ENCODE results near the gene TFF1.
A peak's percentile ranks its signal among the peaks of the same experiment; 100 is the strongest.

TFF1 gene

GRCh38 chr21:42398436-42399028 lies 32.2 kb upstream of the TFF1 start:
- DNase-seq (ENCODE audit: low spot score): no peak

- no peak for DNase-seq (ENCODE audit: low spot score)
Measured at GRCh38 chr21:42397746-42398394, 31.5 kb upstream of the TFF1 start.

GRCh38 chr21:42396799-42397745 lies 30.7 kb upstream of the TFF1 start:
- no peak for DNase-seq (ENCODE audit: low spot score)

GRCh38 chr21:42395905-42396651 lies 29.7 kb upstream of the TFF1 start, which contains the start of gene TMPRSS3:
TSS of gene TMPRSS3 (minus strand) at chr21:42396052. CDS start at chr21:42395417, 635 bp downstream.
- no peak for DNase-seq (ENCODE audit: low spot score)

- DNase-seq (ENCODE audit: low spot score): no peak
Measured at GRCh38 chr21:42395302-42395701, 29.0 kb upstream of the TFF1 start.

GRCh38 chr21:42393443-42393950 lies 27.2 kb upstream of the TFF1 start:
- DNase-seq (ENCODE audit: low spot score): no peak

GRCh38 chr21:42392731-42393442 lies 26.6 kb upstream of the TFF1 start:
- DNase-seq (ENCODE audit: low spot score): no peak

GRCh38 chr21:42391297-42391696 lies 25.0 kb upstream of the TFF1 start:
- no peak for DNase-seq (ENCODE audit: low spot score)

GRCh38 chr21:42390696-42391095 lies 24.4 kb upstream of the TFF1 start:
- DNase-seq (ENCODE audit: low spot score): no peak

GRCh38 chr21:42390193-42390592 lies 23.9 kb upstream of the TFF1 start:
- DNase-seq (ENCODE audit: low spot score): no peak

GRCh38 chr21:42389449-42389835 lies 23.1 kb upstream of the TFF1 start:
- peak; percentile 45 for DNase-seq (ENCODE audit: low spot score)

GRCh38 chr21:42388740-42389448 lies 22.6 kb upstream of the TFF1 start:
- no peak for DNase-seq (ENCODE audit: low spot score)

GRCh38 chr21:42387843-42388340 lies 21.6 kb upstream of the TFF1 start:
- DNase-seq (ENCODE audit: low spot score): no peak

GRCh38 chr21:42387164-42387563 lies 20.8 kb upstream of the TFF1 start:
- DNase-seq (ENCODE audit: low spot score): no peak

GRCh38 chr21:42386034-42386591 lies 19.8 kb upstream of the TFF1 start:
- no peak for DNase-seq (ENCODE audit: low spot score)

GRCh38 chr21:42385619-42386018 lies 19.3 kb upstream of the TFF1 start:
- no peak for DNase-seq (ENCODE audit: low spot score)

GRCh38 chr21:42384989-42385388 lies 18.7 kb upstream of the TFF1 start:
- no peak for DNase-seq (ENCODE audit: low spot score)

GRCh38 chr21:42384156-42384945 lies 18.0 kb upstream of the TFF1 start:
- DNase-seq (ENCODE audit: low spot score): no peak

GRCh38 chr21:42383331-42383730 lies 17.0 kb upstream of the TFF1 start:
- no peak for DNase-seq (ENCODE audit: low spot score)
